HepG2 (cell line): ENCODE results near the gene SYNE1. TPM values are rescaled to one million over a fixed set of nuclear protein-coding genes. Genes with fewer than 3 reads are reported as not detected.

Experiments
- ATAC-seq: fragments of 200-7000 bp; cut with Tn5 transposase; 3 replicates; pipeline ENCODE4 v1.9.1; 2020; ENCODE audit warnings: mild to moderate bottlenecking, moderate library complexity
- BruUV-seq: library from RNA; stranded (reverse); fragments of 400-500 nt; replicated peaks from 2 replicates; lab custom pipeline; 2021; lab: Mats Ljungman, UMichigan
- CTCF ChIA-PET: fragments of 300-600 bp; formaldehyde crosslinking; extraction: SDS; loops from one replicate; lab custom pipeline; 2021; ENCODE audit warnings: low total read pairs, inconsistent platforms, low intra/inter-chr PET ratio; lab: Yijun Ruan, JAX
- POLR2A ChIA-PET: fragments of 350-600 bp; sonication (Branson Sonifier 250); formaldehyde crosslinking; loops from one replicate; lab custom pipeline; 2020; ENCODE audit warnings: antibody characterized with exemption, inconsistent platforms; lab: Yijun Ruan, JAX
- DNase-seq: peaks from one replicate; pipeline ENCODE4 v3.0.0-alpha.2; 2015; ENCODE audit warnings: low spot score
- FAIRE-seq: peaks from 3 replicates; lab custom pipeline; 2011; peaks lifted over from hg19 to GRCh38; lab: Jason Lieb, UNC
- H2AFZ ChIP-seq: one replicate; pipeline ENCODE4 v1.6.1; 2011; ENCODE audit warnings: low read length, inconsistent platforms
- H3K27ac ChIP-seq: fragments of 300-600 bp; 3 replicates; pipeline ENCODE4 v1.8.0; 2011; ENCODE audit warnings: mixed run types, mild to moderate bottlenecking, mixed read lengths, low read length, inconsistent platforms; ENCODE audit not compliant: insufficient read depth; ENCODE audit errors: extremely low read length
- H3K27me3 ChIP-seq, 2 experiments: fragments of 200-600 bp in 1 of 2; 2 replicates in 1 of 2; 3 replicates in 1 of 2; pipeline versions ENCODE4 v1.6.0 to v1.8.0; 2011; ENCODE audit warnings: low read length in 2 of 2, mild to moderate bottlenecking in 2 of 2, moderate library complexity in 2 of 2, inconsistent platforms in 1 of 2; ENCODE audit not compliant: insufficient read depth in 2 of 2, control insufficient read depth in 1 of 2
- H3K36me3 ChIP-seq, 2 experiments: fragments of 200-600 bp in 1 of 2; replicated peaks in 1 of 2; 2 replicates in 1 of 2; 3 replicates in 1 of 2; pipeline versions ENCODE4 v1.5.1 to v1.8.0; 2011; ENCODE audit warnings: low read length in 2 of 2, inconsistent platforms in 1 of 2; ENCODE audit not compliant: insufficient read depth in 2 of 2, control insufficient read depth in 1 of 2
- H3K4me1 ChIP-seq: 2 replicates; pipeline ENCODE4 v1.5.1; 2012; ENCODE audit warnings: low read length, inconsistent platforms; ENCODE audit not compliant: insufficient read depth
- H3K4me2 ChIP-seq: 2 replicates; pipeline ENCODE4 v1.6.0; 2011; ENCODE audit warnings: low read depth, low read length, inconsistent platforms
- H3K4me3 ChIP-seq, 3 experiments: fragments of 200-600 bp in 1 of 3; sonication (generic), shearing (Covaris generic) in 1 of 3; replicated peaks in 1 of 3; 2 replicates each; pipeline ENCODE4 v1.5.1; 2011 to 2016; ENCODE audit warnings: low read length in 3 of 3, inconsistent platforms in 2 of 3, low read depth in 2 of 3, mild to moderate bottlenecking in 2 of 3, control low read depth in 1 of 3, mixed read lengths in 1 of 3; ENCODE audit not compliant: insufficient read depth in 1 of 3
- H3K79me2 ChIP-seq: one replicate; pipeline ENCODE4 v1.6.1; 2011; ENCODE audit warnings: low read length, inconsistent platforms; ENCODE audit not compliant: insufficient read depth
- H3K9ac ChIP-seq: 2 replicates; pipeline ENCODE4 v1.6.0; 2011; ENCODE audit warnings: mild to moderate bottlenecking, low read depth, low read length, inconsistent platforms; ENCODE audit not compliant: insufficient read depth
- H3K9me3 ChIP-seq: 2 replicates; pipeline ENCODE4 v1.5.1; 2012; ENCODE audit warnings: mild to moderate bottlenecking, low read length
- H4K20me1 ChIP-seq: 2 replicates; pipeline ENCODE4 v1.6.0; 2011; ENCODE audit warnings: inconsistent platforms, mild to moderate bottlenecking, low read length, moderate library complexity; ENCODE audit not compliant: insufficient read depth
- BCL6 ChIP-seq: IDR thresholded peaks from 2 replicates; pipeline ENCODE4 v1.6.1; 2016; ENCODE audit warnings: missing genetic modification reagents, missing compliant biosample characterization
- HMG20A ChIP-seq: IDR thresholded peaks from 2 replicates; pipeline ENCODE4 v1.6.1; 2016; ENCODE audit warnings: borderline replicate concordance
- JARID2 ChIP-seq: sonication (generic); formaldehyde crosslinking; IDR thresholded peaks from 2 replicates; pipeline ENCODE4 v1.8.1; 2023; ENCODE audit warnings: missing genetic modification reagents, inconsistent platforms; ENCODE audit not compliant: insufficient replicate concordance
- KLF11 ChIP-seq: IDR thresholded peaks from 2 replicates; pipeline ENCODE4 v1.6.1; 2016; ENCODE audit warnings: missing compliant biosample characterization
- MAFK ChIP-seq, 2 experiments: IDR thresholded peaks in 1 of 2; conservative IDR thresholded peaks in 1 of 2; 2 replicates each; pipeline ENCODE4 v1.6.1; 2011; ENCODE audit warnings: improper control_type of control experiment in 2 of 2, low read length in 2 of 2
- MXI1 ChIP-seq: IDR thresholded peaks from 3 replicates; pipeline ENCODE4 v1.6.1; 2012; ENCODE audit warnings: low read depth, low read length, inconsistent platforms, borderline replicate concordance
- MZF1 ChIP-seq: sonication (generic); formaldehyde crosslinking; IDR thresholded peaks from 2 replicates; pipeline ENCODE4 v1.8.1; 2023; ENCODE audit warnings: mild to moderate bottlenecking, missing genetic modification reagents, borderline replicate concordance
- NFYB ChIP-seq: sonication (generic); formaldehyde crosslinking; IDR thresholded peaks from 2 replicates; pipeline ENCODE4 v1.4.0; 2020; ENCODE audit warnings: missing genetic modification reagents
- NR0B2 ChIP-seq: sonication (generic); formaldehyde crosslinking; IDR thresholded peaks from 2 replicates; pipeline ENCODE4 v1.4.0; 2020; ENCODE audit warnings: mild to moderate bottlenecking, missing genetic modification reagents
- RBFOX2 ChIP-seq: fragments of 200-400 bp; formaldehyde crosslinking; IDR thresholded peaks from 2 replicates; pipeline ENCODE4 v1.6.1; 2017; ENCODE audit warnings: low read depth, mild to moderate bottlenecking, low read length
- SMYD3 ChIP-seq: sonication (generic); formaldehyde crosslinking; IDR thresholded peaks from 2 replicates; pipeline ENCODE4 v1.8.1; 2023; ENCODE audit warnings: mild to moderate bottlenecking, missing genetic modification reagents
- SSRP1 ChIP-seq: IDR thresholded peaks from 2 replicates; pipeline ENCODE4 v1.6.1; 2016; ENCODE audit warnings: control low read depth
- TBX3 ChIP-seq: fragments of 450-650 bp; IDR thresholded peaks from 2 replicates; pipeline ENCODE4 v1.6.1; 2017; ENCODE audit warnings: antibody characterized with exemption, mild to moderate bottlenecking, inconsistent platforms, borderline replicate concordance
- TEAD2 ChIP-seq: sonication (generic); formaldehyde crosslinking; IDR thresholded peaks from 2 replicates; pipeline ENCODE4 v1.9.0; 2021; ENCODE audit warnings: missing genetic modification reagents
- XBP1 ChIP-seq: sonication (generic); formaldehyde crosslinking; IDR thresholded peaks from 2 replicates; pipeline ENCODE4 v1.5.0; 2020; ENCODE audit warnings: missing genetic modification reagents
- ZNF740 ChIP-seq: sonication (generic); formaldehyde crosslinking; IDR thresholded peaks from 2 replicates; pipeline ENCODE4 v1.4.0; 2020; ENCODE audit warnings: missing genetic modification reagents
- WGBS: methylation state at CpG from one replicate; pipeline ENCODE4 v1.1.6; 2017; ENCODE audit warnings: low lambda C conversion rate; 5-methylcytosine and 5-hydroxymethylcytosine counted together
- in situ Hi-C: cut with HindIII; loops from 2 replicates; pipeline ENCODE4 v1.10.0; 2017; ENCODE audit warnings: low pct_unique_long_range_greater_than_20kb; ENCODE audit not compliant: extremely low pct_ligation_motif_present
- intact Hi-C: fragments of 100-400 bp; cut with micrococcal nuclease; formaldehyde crosslinking; loops from one replicate; pipeline ENCODE4 v1.10.0; 2022; ENCODE audit not compliant: unreplicated experiment
- polyA plus RNA-seq, 8 experiments: library from polyadenylated mRNA; depleted of rRNA in 3 of 8; stranded (reverse) in 7 of 8; unstranded in 1 of 8; fragments of >200 nt; fragmentation: Illumina TruSeq in 4 of 8; extraction: Trizol in 4 of 8; gene quantifications; 2 replicates each; pipeline versions ENCODE4 v1.2.1 to v1.2.3, GENCODE V29; 2011 to 2016; ENCODE audit warnings: low read depth in 4 of 8, missing spikeins in 1 of 8, mixed read lengths in 1 of 8; ENCODE audit not compliant: insufficient read depth in 1 of 8
- total RNA-seq, 5 experiments: library from RNA; depleted of rRNA; stranded (reverse); fragments of >200 nt; fragmentation: Illumina TruSeq; extraction: Trizol; gene quantifications; 2 replicates each; pipeline ENCODE4 v1.2.3, GENCODE V29; 2016; ENCODE audit warnings: low read depth in 1 of 5

Gene SYNE1
- total and polyA plus RNA-seq, 2 of the 13 experiments (the other 11 are each of a cell fraction or from before 2014, with no cell fraction given) = 5.5 to 15.9 TPM

- TF ChIP-seq ZNF740 (no peak), HMG20A (CRISPR knock-in tag) (no peak)
Observed at GRCh38 chr6:152432758-152433157, 204.4 kb downstream of the SYNE1 start (continued).

GRCh38 chr6:152428126-152428525 is 209.0 kb downstream of the SYNE1 start:
- ATAC-seq = no peak

GRCh38 chr6:152426276-152426675 is 210.9 kb downstream of the SYNE1 start:
- peak; percentile 61 for ATAC-seq
- no peaks in the 10 kb centered on the region for H3K9me3 ChIP-seq
- CTCF ChIA-PET = no interaction called here
- TF ChIP-seq SSRP1 (CRISPR knock-in tag) (no peak), RBFOX2 (no peak), TBX3 (no peak), XBP1 (no peak), NR0B2 (no peak)

More at GRCh38 chr6:152428126-152428525, 209.0 kb downstream of the SYNE1 start:
- CTCF ChIA-PET = no interaction called here
- TF ChIP-seq NFYB (CRISPR knock-in tag) = no peak
- no peak for TF ChIP-seq MAFK (conservative IDR thresholded peaks at IDR 0.05 in 1 of 2, IDR thresholded peaks at IDR 0.05 in 1 of 2; ENCODE audit: low read length in 2 of 2)
- TF ChIP-seq KLF11 (CRISPR knock-in tag) = no peak
- TF ChIP-seq MXI1 = no peak
- TF ChIP-seq BCL6 (CRISPR knock-in tag) = no peak
- no peak for TF ChIP-seq TEAD2 (CRISPR knock-in tag)
- no peak for TF ChIP-seq SMYD3 (CRISPR knock-in tag)
- no peak for TF ChIP-seq JARID2
- TF ChIP-seq MZF1 = no peak
- TF ChIP-seq, all 625 proteins: peak for 0
- Histone ChIP-seq H3K4me3 (no peak overlapping the region), H3K36me3 (no peaks in the 10 kb centered on the region), H3K79me2 (no peaks in the 10 kb centered on the region), H3K27me3 (peaks cover 0 to 7% of the 10 kb centered on the region in 2 experiments; a peak in 1 of 5 replicates), H3K4me2 (no peak overlapping the region), H3K9ac (no peak overlapping the region), H3K4me1 (no peaks in the 10 kb centered on the region), H2AFZ (no peak overlapping the region), H4K20me1 (no peaks in the 10 kb centered on the region), H3K9me3 (no peaks in the 10 kb centered on the region), H3K27ac (no peak overlapping the region)
- in situ Hi-C loops = no loop called here
- POLR2A ChIA-PET = no interaction called here
- 32% methylated on average over 11 of the region's 11 CpGs for WGBS
- intact Hi-C loops = no loop called here
- FAIRE-seq = no peak
- no peak for DNase-seq
- no TSS peak for BruUV-seq

More at GRCh38 chr6:152426276-152426675, 210.9 kb downstream of the SYNE1 start:
- no peak overlapping the region for H3K9ac ChIP-seq
- H3K79me2 ChIP-seq = no peaks in the 10 kb centered on the region
- H3K27me3 ChIP-seq = peaks cover 0 to 7% of the 10 kb centered on the region in 2 experiments; a peak in 1 of 5 replicates
- in situ Hi-C loops (no loop called here), intact Hi-C loops (no loop called here)
- FAIRE-seq (no peak), DNase-seq (no peak)
- H3K4me1 ChIP-seq = no peaks in the 10 kb centered on the region
- H3K4me3 ChIP-seq = no peak overlapping the region
- H3K27ac ChIP-seq = no peak overlapping the region
- no TSS peak for BruUV-seq
- H2AFZ ChIP-seq = no peak overlapping the region
- no peaks in the 10 kb centered on the region for H3K36me3 ChIP-seq
- WGBS = 5% methylated on average over 6 of the region's 6 CpGs
- no peak overlapping the region for H3K4me2 ChIP-seq
- H4K20me1 ChIP-seq = no peaks in the 10 kb centered on the region
- POLR2A ChIA-PET = no interaction called here
